Right lung (tissue), 10 donors: ENCODE results near the gene PLEKHG2. TPM values are rescaled to one million over a fixed set of nuclear protein-coding genes. Genes with fewer than 3 reads are reported as not detected.
"Not testable (repeated sequence)": the region's sequence is repeated elsewhere in the genome, so short reads cannot be mapped to it uniquely, and the experiment has no call there.

ENCODE experiments used
- DNase-seq, 2 donors: peaks; one replicate each; pipeline ENCODE4 v3.0.0-alpha.2; 2013
- long read RNA-seq, 8 donors: transcript quantifications; one replicate each; lab custom pipeline, GENCODE V29; 2026
- polyA plus RNA-seq, 5 donors: library from polyadenylated mRNA; unstranded; fragments of 120-200 nt; gene quantifications; one replicate each; pipeline versions ENCODE4 v1.2.1 to v1.2.3, GENCODE V29; 2013; ENCODE audit warnings: inconsistent platforms in 1 of 5, low replicate concordance in 1 of 5; ENCODE audit not compliant: insufficient read length in 5 of 5, insufficient read depth in 1 of 5

PLEKHG2 gene
- 10 to 100 TPM; 75.8 to 98.2 (median 89.8) TPM for polyA plus RNA-seq
- long read RNA-seq, donor 1, partial matches to known transcripts: 9,647 of 10,381 reads
- long read RNA-seq, donor 1, other reads (novel, unspliced or antisense): 730 of 10,381 reads
- long read RNA-seq, donor 2, partial matches to known transcripts: 14 of 15 reads
- long read RNA-seq, donor 2, other reads (novel, unspliced or antisense): 0 of 15 reads
- long read RNA-seq, donor 3, transcript PLEKHG2-207 (2 exons, 720 nt): major isoform, 7 of 27 reads
- long read RNA-seq, donor 3, partial matches to known transcripts: 19 of 27 reads
- long read RNA-seq, donor 3, other reads (novel, unspliced or antisense): 0 of 27 reads
- long read RNA-seq, donor 4, partial matches to known transcripts: 11 of 11 reads
- long read RNA-seq, donor 4, other reads (novel, unspliced or antisense): 0 of 11 reads
- long read RNA-seq, donor 5, partial matches to known transcripts: 8,565 of 9,302 reads
- long read RNA-seq, donor 5, other reads (novel, unspliced or antisense): 735 of 9,302 reads
- long read RNA-seq, donor 6, partial matches to known transcripts: 10 of 13 reads
- long read RNA-seq, donor 6, other reads (novel, unspliced or antisense): 0 of 13 reads
- long read RNA-seq, donor 7, partial matches to known transcripts: 50 of 54 reads
- long read RNA-seq, donor 7, other reads (novel, unspliced or antisense): 0 of 54 reads
- long read RNA-seq, donor 8, transcript PLEKHG2-207 (2 exons, 720 nt): major isoform, 5 of 3,820 reads
- long read RNA-seq, donor 8, partial matches to known transcripts: 3,564 of 3,820 reads
- long read RNA-seq, donor 8, other reads (novel, unspliced or antisense): 251 of 3,820 reads

- DNase-seq: peak; percentile 99 to 100
Measured at GRCh38 chr19:39412100-39412866, at the start of gene PLEKHG2. Gene PLEKHG2 (plus strand): TSS chr19:39412669. CDS start chr19:39414087, 1,418 bp downstream.

- no peak for DNase-seq
Measured at GRCh38 chr19:39362682-39363657, 49.5 kb upstream of the PLEKHG2 start.

DNA sequence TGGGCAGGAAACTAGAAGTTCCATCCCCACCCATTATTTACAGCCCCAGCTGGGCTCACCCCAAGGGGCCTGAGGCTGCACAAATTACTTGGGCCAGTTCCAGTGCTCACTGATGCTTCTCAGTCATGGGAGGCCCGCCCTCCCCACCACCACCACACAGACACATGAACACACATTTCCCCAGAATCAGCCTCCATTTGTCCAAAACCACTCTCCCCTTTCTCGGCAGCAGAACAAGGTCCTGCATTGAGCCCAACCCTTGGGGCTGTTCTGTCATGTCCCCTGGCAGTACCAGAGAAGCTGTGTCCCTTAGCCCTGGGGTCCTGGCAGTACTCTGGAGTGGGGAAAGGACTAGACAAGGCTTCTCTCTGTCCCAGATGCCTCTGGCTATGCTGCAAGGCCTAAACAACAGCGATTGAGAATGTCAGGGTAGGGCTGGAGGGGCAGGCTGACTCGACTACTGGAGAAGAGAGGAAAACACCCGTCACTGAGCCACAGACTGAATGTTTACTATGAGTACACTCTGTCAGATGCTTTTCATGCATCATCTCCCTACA is 48.5 kb upstream of the PLEKHG2 start:
- DNase-seq: no peak

DNA sequence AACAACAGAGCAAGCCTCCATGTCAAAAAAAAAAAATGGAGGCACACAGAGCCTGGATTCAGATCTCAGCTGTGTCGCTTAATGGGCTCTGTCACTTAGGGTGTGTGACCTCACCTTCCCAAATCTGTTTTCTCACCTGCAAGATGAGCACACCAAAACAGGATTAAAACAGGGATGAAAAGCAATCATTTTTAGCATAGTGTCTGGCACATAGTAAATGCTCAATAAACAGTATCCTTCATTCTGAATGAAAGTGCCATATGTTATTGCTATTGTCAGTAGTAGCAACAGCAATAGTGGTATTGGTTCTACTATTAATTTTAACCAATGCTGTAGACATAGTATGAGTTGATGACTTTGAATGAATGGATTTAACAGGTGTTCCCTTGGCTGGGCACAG is 46.9 kb upstream of the PLEKHG2 start:
- no peak for DNase-seq

GRCh38 chr19:39369200-39369599 is 43.3 kb upstream of the PLEKHG2 start:
- no peak for DNase-seq

DNA sequence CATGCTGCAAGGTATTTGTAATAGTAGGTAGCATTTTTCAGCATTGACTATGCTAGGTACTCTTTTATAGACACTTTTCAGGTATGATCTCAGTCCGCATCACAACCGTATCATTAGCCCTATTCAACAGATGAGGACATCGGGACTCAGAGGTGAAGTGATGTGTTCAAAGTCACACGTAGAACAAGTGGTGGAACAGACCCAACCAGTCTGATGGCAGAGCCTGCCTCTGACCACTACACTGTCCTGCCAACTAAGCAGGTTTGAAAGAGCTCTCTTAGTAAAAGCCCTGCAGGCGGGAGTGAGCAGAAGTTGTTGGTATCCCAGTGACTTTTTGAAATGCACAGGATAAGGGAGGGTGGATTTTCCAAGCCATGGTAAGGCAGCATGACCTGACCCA is 41.7 kb upstream of the PLEKHG2 start:
- DNase-seq: no peak

GRCh38 chr19:39372047-39372802 is 40.2 kb upstream of the PLEKHG2 start:
- peak; percentile 90 to 94 for DNase-seq

- no peak for DNase-seq
Measured at GRCh38 chr19:39372941-39373340, 39.5 kb upstream of the PLEKHG2 start.

GRCh38 chr19:39375929-39376328 is 36.5 kb upstream of the PLEKHG2 start:
- DNase-seq: no peak

DNA sequence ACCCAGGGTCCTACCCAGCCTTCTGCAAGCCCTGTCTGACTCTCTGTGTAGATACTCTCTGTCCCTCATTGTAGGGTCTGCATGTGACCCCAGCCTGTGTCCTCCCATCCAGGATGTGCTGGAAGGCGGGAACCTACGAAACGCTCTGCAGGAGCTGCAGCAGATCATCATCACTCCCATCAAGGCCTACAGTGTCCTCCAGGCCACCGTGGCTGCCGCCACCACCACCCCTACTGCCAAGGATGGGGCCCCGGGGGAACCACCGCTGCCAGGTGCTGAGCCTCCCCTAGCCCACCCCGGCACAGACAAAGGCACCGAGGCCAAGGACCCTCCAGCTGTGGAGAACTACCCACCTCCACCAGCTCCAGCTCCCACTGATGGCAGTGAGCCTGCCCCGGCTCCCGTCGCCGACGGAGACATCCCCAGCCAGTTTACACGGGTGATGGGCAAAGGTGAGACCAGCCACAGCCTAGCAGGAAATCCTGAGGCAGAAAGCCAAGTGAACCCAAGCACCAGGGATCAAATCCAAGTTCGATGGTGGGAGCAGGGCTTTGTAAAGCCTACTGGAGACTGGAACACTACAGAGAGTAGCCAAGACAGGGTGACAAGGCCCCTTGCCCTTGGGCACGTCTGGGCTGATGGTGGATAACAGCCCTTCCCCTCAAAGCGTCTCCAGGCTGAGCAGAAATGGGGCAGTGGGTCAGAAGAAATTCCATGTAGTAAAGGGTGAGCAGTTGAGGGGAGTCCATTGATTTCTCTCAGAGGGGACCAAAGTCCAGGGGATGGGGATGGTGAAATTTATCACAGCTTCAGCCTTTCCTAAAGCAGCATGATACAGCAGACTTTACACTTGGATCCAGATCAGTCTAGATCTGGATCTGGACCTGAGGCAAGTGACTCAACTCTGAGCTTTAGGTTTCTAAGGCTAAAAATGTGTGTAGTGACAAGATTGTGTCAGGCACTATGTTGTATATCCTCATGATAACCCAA is 34.8 kb upstream of the PLEKHG2 start:
- no peak for DNase-seq

DNA sequence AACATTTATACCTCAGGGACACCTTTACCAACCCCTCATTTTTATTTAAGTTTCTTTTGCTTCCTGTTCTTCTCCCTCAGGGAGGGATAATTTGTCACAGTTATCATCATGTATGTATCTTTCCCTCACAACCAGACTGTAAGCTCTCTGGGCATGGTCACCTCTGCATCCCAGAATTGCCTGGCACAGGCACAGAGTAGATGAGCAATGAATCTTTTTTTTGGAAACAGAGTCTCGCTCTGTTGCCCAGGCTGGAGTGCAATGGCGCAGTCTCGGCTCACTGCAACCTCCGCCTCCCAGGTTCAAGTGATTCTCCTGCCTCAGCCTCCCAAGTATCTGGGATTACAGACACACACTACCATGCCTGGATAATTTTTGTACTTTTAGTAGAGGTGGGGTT is 33.1 kb upstream of the PLEKHG2 start:
- not testable (repeated sequence) for DNase-seq

DNA sequence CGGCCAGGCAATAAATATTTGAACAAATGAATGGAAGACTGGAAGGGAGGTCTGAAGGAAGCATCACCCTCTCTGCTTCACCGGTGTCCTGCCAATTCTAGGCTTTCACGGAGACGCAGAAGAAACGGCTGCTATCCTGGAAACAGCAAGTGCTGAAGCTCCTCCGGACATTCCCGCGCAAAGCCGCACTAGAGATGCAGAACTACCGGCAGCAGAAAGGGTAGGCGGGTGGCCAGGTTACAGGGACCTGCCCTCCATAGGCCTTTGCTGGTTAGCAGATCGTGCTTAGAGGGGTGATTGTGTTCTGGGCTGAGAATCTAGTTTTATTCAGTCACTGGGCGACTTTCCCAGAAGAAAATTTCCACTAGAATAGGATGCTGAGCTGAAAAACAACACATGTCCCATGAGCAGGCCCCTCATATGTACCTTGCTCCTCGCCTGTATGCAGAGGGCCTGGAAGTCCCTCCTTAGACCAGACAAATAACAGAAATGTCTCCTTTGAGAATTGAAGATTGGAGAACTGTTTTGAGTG is 32.5 kb upstream of the PLEKHG2 start:
- no peak for DNase-seq

- no peak for DNase-seq
Measured at GRCh38 chr19:39380521-39381502, 31.7 kb upstream of the PLEKHG2 start.

- no peak for DNase-seq
Measured at GRCh38 chr19:39381910-39382611, 30.4 kb upstream of the PLEKHG2 start.

DNA sequence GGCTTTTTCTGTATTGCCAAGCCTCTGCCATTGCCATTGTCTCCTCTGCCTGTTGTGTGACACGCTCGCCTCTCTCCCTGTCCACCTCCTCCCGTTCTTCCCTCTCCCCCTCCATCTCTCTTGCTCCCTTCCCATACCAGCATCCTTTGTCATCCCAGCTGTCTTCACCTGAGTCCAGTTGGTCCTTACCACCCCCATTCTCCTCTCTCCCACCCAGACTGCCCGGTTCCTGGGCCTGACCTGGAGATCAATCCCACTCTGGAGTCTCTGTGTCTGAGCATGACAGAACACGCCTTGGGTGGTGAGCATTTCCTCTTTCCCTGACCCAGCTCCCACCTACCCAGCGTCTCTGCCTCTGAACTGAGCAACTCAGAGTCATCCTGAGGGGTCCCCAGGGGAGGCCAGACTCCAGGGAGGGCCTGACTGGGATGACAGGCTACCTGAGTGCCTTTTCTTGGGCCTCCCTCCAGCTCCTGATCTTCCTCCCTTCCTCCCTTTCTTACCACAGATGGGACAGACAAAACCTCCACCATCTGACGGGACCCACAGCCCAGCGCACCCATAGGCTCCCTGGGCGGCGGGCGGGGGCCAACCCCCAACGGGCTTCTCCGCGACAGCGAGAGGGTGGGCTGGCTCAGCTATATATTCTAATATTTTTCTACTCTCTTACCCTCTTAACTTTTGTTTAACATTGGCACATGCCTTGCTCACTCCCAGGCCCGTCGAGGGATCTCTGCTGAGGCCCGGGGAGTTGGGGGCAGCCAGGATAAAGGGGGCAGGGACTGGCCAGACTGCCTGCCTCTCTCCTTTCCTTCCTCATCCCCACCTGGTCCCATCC is 29.3 kb upstream of the PLEKHG2 start:
- DNase-seq: no peak
